Endothelial cell of umbilical vein (primary cell): ENCODE results near the gene CRYL1. TPM values are rescaled to one million over a fixed set of nuclear protein-coding genes. Genes with fewer than 3 reads are reported as not detected.

Source experiments
- BruUV-seq: library from RNA; stranded (reverse); fragments of 400-500 nt; replicated peaks from 2 replicates; lab custom pipeline; 2021; lab: Mats Ljungman, UMichigan
- CTCF ChIA-PET: fragments of 300-600, 350-600 bp; sonication (Branson Sonifier 250); formaldehyde crosslinking; loops from one replicate; lab custom pipeline; 2021; ENCODE audit warnings: antibody characterized with exemption, inconsistent platforms; lab: Charles Lee
- POLR2A ChIA-PET: fragments of 300-600, 350-600 bp; sonication (Branson Sonifier 250); formaldehyde crosslinking; loops from one replicate; lab custom pipeline; 2021; ENCODE audit warnings: antibody characterized with exemption, inconsistent platforms; lab: Charles Lee
- DNase-seq: peaks from one replicate; pipeline ENCODE4 v3.0.0-alpha.2; 2011; ENCODE audit warnings: low read depth, low spot score
- FAIRE-seq: peaks from 2 replicates; lab custom pipeline; 2011; peaks lifted over from hg19 to GRCh38; lab: Jason Lieb, UNC
- H2AFZ ChIP-seq: 2 replicates; pipeline ENCODE4 v1.6.0; 2012; ENCODE audit warnings: low read depth, low read length, control low read depth, inconsistent platforms
- H3K27ac ChIP-seq: 2 replicates; pipeline ENCODE4 v1.5.1; 2011; ENCODE audit warnings: low read depth, mild to moderate bottlenecking, control low read depth, low read length, moderate library complexity; ENCODE audit not compliant: insufficient read depth
- H3K27me3 ChIP-seq, 2 experiments: 2 replicates each; pipeline versions ENCODE4 v1.6.0 to v1.6.1; 2011; ENCODE audit warnings: low read length in 2 of 2, mixed read lengths in 1 of 2; ENCODE audit not compliant: control insufficient read depth in 2 of 2, insufficient read depth in 2 of 2
- H3K36me3 ChIP-seq, 2 experiments: 2 replicates in 1 of 2; 3 replicates in 1 of 2; pipeline ENCODE4 v1.5.1; 2011; ENCODE audit warnings: low read length in 2 of 2, mild to moderate bottlenecking in 1 of 2, moderate library complexity in 1 of 2; ENCODE audit not compliant: control insufficient read depth in 2 of 2, insufficient read depth in 2 of 2; ENCODE audit errors: extremely low read depth in 1 of 2
- H3K4me1 ChIP-seq: 3 replicates; pipeline ENCODE4 v1.5.1; 2011; ENCODE audit warnings: mild to moderate bottlenecking, low read length; ENCODE audit not compliant: control insufficient read depth, insufficient read depth; ENCODE audit errors: extremely low read depth
- H3K4me2 ChIP-seq: 2 replicates; pipeline ENCODE4 v1.6.1; 2011; ENCODE audit warnings: low read length, control low read depth, mixed read lengths; ENCODE audit not compliant: insufficient read depth
- H3K4me3 ChIP-seq, 3 experiments: fragments of 200-600 bp in 1 of 3; sonication (generic), shearing (Covaris generic) in 1 of 3; replicated peaks in 1 of 3; 2 replicates each; pipeline ENCODE4 v1.5.1; 2011 to 2016; ENCODE audit warnings: control low read depth in 3 of 3, low read length in 3 of 3, mild to moderate bottlenecking in 2 of 3, inconsistent platforms in 1 of 3, low read depth in 1 of 3, moderate library complexity in 1 of 3; ENCODE audit not compliant: insufficient read depth in 1 of 3
- H3K79me2 ChIP-seq: 2 replicates; pipeline ENCODE4 v1.6.0; 2012; ENCODE audit warnings: low read length, inconsistent platforms; ENCODE audit not compliant: control insufficient read depth, insufficient read depth
- H3K9ac ChIP-seq: replicated peaks from 2 replicates; pipeline ENCODE3; 2011; ENCODE audit warnings: low read length, control low read depth; ENCODE audit not compliant: insufficient read depth; ENCODE audit errors: extremely low read depth
- H3K9me1 ChIP-seq: replicated peaks from 3 replicates; pipeline ENCODE4 v1.6.0; 2011; ENCODE audit warnings: mild to moderate bottlenecking, low read length; ENCODE audit not compliant: control insufficient read depth, insufficient read depth; ENCODE audit errors: extremely low read depth
- H3K9me3 ChIP-seq: replicated peaks from 2 replicates; pipeline ENCODE4 v1.5.1; 2012; ENCODE audit warnings: low read length, inconsistent platforms; ENCODE audit not compliant: control insufficient read depth, insufficient read depth
- H4K20me1 ChIP-seq: replicated peaks from 2 replicates; pipeline ENCODE3; 2011; ENCODE audit warnings: mild to moderate bottlenecking, low read length; ENCODE audit not compliant: control insufficient read depth, insufficient read depth; ENCODE audit errors: extremely low read depth
- EZH2 ChIP-seq: IDR thresholded peaks from 2 replicates; pipeline ENCODE4 v1.6.1; 2012; ENCODE audit warnings: borderline replicate concordance, low read depth, mild to moderate bottlenecking, moderate library complexity, low read length, inconsistent platforms; ENCODE audit not compliant: severe bottlenecking
- FOS ChIP-seq: IDR thresholded peaks from 2 replicates; pipeline ENCODE4 v1.6.1; 2011; ENCODE audit warnings: mild to moderate bottlenecking, low read length, moderate library complexity, borderline replicate concordance; ENCODE audit not compliant: insufficient read depth
- GATA2 ChIP-seq: IDR thresholded peaks from 2 replicates; pipeline ENCODE4 v1.7.0; 2011; ENCODE audit warnings: low read depth, mild to moderate bottlenecking, moderate library complexity, mixed read lengths, low read length; ENCODE audit not compliant: insufficient read length, insufficient read depth
- JUN ChIP-seq: IDR thresholded peaks from 2 replicates; pipeline ENCODE4 v1.6.1; 2011; ENCODE audit warnings: borderline replicate concordance, low read depth; ENCODE audit not compliant: insufficient read length, insufficient read depth
- MAX ChIP-seq: IDR thresholded peaks from 2 replicates; pipeline ENCODE4 v1.6.1; 2011; ENCODE audit not compliant: insufficient read depth, insufficient read length
- MYC ChIP-seq: IDR thresholded peaks from one replicate; pipeline ENCODE4 v1.6.1; 2011; ENCODE audit warnings: mild to moderate bottlenecking, low read depth, low read length
- POLR2A ChIP-seq: IDR thresholded peaks from 2 replicates; pipeline ENCODE4 v1.6.1; 2012; ENCODE audit warnings: low read depth, mild to moderate bottlenecking, control low read depth, low read length
- POLR2AphosphoS5 ChIP-seq: IDR thresholded peaks from 2 replicates; pipeline ENCODE4 v1.6.1; 2012; ENCODE audit warnings: low read depth, mild to moderate bottlenecking, control low read depth, low read length, moderate library complexity; ENCODE audit not compliant: insufficient read depth
- dilution Hi-C: fragments of 300-500 bp; cut with MboI; formaldehyde crosslinking; loops from one replicate; pipeline ENCODE4 v1.15.0; 2019; ENCODE audit warnings: low sequenced_read_pairs; ENCODE audit not compliant: extremely low pct_ligation_motif_present
- intact Hi-C: fragments of 100-400 bp; cut with micrococcal nuclease; formaldehyde crosslinking; loops from one replicate; pipeline ENCODE4 v1.10.0; 2022
- polyA plus RNA-seq, 4 experiments: library from polyadenylated mRNA; depleted of rRNA in 3 of 4; stranded (reverse) in 3 of 4; unstranded in 1 of 4; fragments of >200 nt; gene quantifications; 2 replicates each; pipeline versions ENCODE4 v1.2.1 to v1.2.3, GENCODE V29; 2011 to 2012; ENCODE audit warnings: missing spikeins in 1 of 4
- total RNA-seq: library from RNA; stranded (reverse); gene quantifications from 2 replicates; pipeline ENCODE4 v1.2.3, GENCODE V29; 2021
- TF ChIP-seq, protein P1 (sequence below), 2 donors: IDR thresholded peaks; 1 replicate in 1 of 2; 2 replicates in 1 of 2; pipeline ENCODE4 v1.5.1; 2011; ENCODE audit warnings: low read length in 2 of 2, mild to moderate bottlenecking in 2 of 2, moderate library complexity in 2 of 2, control low read depth in 1 of 2, inconsistent platforms in 1 of 2, low read depth in 1 of 2; ENCODE audit not compliant: insufficient read depth in 1 of 2; ENCODE audit errors: extremely low read depth in 1 of 2

Gene CRYL1
- total and polyA plus RNA-seq, 2 donors (not counting 3 experiments of a cell fraction or from before 2014, with no cell fraction given), result 13.9 to 39.0 TPM

DNA sequence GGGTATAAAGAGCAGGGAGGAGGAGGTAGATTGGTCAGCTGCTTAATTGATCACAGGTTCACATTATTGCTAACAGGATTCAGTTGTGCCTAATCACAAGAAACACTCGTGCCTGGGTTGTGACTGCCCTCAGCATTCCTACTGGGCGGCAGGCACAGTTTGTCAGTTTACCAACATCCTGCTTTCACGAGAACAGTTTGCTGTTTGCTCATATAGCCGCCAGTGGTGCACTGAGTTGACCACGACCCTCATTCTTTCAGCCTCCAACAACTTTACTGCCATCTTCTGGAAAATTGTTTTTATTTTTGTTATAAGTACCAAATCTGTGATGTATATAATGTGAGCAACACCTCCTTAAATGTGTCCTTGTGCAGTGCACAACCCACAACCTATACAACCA, 25.1 kb upstream of the CRYL1 start:
- FAIRE-seq (no peak), DNase-seq (no peak)
- no peak overlapping the region for H2AFZ ChIP-seq
- TF ChIP-seq POLR2A, result no peak
- TF ChIP-seq FOS, result no peak
- no peak for TF ChIP-seq GATA2
- no peak for TF ChIP-seq POLR2AphosphoS5
- no peak for TF ChIP-seq JUN
- no peak for TF ChIP-seq MYC
- TF ChIP-seq, protein P1, sequence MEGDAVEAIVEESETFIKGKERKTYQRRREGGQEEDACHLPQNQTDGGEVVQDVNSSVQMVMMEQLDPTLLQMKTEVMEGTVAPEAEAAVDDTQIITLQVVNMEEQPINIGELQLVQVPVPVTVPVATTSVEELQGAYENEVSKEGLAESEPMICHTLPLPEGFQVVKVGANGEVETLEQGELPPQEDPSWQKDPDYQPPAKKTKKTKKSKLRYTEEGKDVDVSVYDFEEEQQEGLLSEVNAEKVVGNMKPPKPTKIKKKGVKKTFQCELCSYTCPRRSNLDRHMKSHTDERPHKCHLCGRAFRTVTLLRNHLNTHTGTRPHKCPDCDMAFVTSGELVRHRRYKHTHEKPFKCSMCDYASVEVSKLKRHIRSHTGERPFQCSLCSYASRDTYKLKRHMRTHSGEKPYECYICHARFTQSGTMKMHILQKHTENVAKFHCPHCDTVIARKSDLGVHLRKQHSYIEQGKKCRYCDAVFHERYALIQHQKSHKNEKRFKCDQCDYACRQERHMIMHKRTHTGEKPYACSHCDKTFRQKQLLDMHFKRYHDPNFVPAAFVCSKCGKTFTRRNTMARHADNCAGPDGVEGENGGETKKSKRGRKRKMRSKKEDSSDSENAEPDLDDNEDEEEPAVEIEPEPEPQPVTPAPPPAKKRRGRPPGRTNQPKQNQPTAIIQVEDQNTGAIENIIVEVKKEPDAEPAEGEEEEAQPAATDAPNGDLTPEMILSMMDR (IDR thresholded peaks at IDR 0.05; ENCODE audit: extremely low read depth in 1 of 2, insufficient read depth in 1 of 2, low read depth in 1 of 2, low read length in 2 of 2), result no peak
- no peak for TF ChIP-seq EZH2
- TF ChIP-seq MAX, result no peak
- no peaks in the 10 kb centered on the region for H3K36me3 ChIP-seq
- dilution Hi-C loops (no loop called here), intact Hi-C loops (no loop called here)
- no peaks in the 10 kb centered on the region for H3K9me1 ChIP-seq
- no peak overlapping the region for H3K4me3 ChIP-seq
- H3K9me3 ChIP-seq, result no peaks in the 10 kb centered on the region
- H3K27me3 ChIP-seq, result no peaks in the 10 kb centered on the region
- no TSS peak for BruUV-seq
- no peaks in the 10 kb centered on the region for H3K79me2 ChIP-seq
- H3K4me2 ChIP-seq, result no peak overlapping the region
- no peaks in the 10 kb centered on the region for H4K20me1 ChIP-seq
- ChIA-PET POLR2A (no interaction called here), CTCF (interaction anchor here (1.2 kb wide), 3 partner anchors 14 to 55 kb away, joined by 3 to 5 read pairs (median 4); no protein-coding TSS in a partner anchor)
- H3K27ac ChIP-seq, result no peak overlapping the region
- H3K4me1 ChIP-seq, result no peaks in the 10 kb centered on the region
- no peak overlapping the region for H3K9ac ChIP-seq
